CD4-positive, alpha-beta T cell treated with Interleukin-4 for 1 hour (primary cell): ENCODE measurements around the gene SIPA1.
"Not testable (repeated sequence)": the region's sequence is repeated elsewhere in the genome, so short reads cannot be mapped to it uniquely, and the experiment has no call there.

Experiments used
- DNase-seq, 2 donors: peaks; one replicate each; pipeline ENCODE4 v3.0.0-alpha.2; 2020 to 2022

The SIPA1 gene

DNA sequence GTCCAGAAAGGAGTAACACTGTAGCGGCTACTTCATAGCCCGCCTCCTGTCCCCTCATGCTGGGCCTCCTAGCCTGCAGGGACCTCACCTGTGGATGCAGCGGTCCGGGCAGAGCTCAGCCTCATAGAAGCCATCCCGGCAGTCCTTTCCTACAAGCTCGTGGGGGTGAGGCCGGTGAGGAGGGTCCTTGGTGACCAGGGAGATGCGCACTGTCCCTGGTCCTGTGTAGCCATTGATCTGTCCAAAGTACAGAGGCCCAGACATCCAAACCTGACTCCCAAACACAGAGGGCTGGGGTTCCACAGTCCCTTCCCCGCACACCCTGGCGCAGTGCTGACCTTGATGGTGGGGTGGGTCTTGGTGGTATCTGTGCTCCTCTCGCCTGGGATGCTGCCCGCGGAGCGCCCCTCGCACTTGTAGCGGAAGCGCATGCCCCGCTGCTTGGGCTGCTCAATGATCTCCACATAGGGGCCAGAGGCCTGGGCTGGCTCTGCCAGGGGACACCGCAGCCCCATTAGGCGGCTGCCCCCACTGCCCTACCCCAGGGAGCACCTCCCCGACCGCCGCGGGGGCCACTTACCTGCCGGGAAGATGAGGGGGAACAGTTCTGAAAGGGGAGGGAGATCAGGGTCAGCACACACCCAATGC, 23.8 kb downstream of the SIPA1 start:
- DNase-seq: no peak

DNA sequence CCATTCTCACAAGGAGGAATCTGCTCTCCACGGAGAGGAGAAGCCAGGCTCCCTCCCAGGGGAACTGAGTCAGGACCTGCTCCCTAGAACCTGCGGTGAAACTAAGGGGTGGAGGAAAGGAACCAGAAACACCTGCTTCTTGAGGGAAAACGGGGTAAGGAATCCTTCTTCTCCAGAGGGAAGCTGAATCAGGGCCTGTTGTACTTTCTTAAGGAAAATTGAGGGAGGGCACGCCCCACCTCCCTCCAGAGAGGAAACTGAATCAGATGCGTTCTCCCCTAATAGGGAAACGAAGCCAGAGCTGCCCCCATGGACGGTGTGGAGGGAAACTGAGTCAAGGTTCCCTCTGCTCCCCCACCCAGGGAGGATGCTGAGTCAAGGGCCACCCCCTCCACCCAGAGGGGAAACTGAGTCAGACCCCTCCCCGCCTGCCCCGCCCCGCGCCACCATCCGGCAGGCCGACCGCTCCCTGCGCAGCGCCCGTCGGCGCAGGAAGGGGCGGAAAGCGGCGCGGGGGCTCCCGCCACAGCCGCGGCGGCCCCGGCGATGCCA, 24.4 kb downstream of the SIPA1 start:
- DNase-seq: no peak

DNA sequence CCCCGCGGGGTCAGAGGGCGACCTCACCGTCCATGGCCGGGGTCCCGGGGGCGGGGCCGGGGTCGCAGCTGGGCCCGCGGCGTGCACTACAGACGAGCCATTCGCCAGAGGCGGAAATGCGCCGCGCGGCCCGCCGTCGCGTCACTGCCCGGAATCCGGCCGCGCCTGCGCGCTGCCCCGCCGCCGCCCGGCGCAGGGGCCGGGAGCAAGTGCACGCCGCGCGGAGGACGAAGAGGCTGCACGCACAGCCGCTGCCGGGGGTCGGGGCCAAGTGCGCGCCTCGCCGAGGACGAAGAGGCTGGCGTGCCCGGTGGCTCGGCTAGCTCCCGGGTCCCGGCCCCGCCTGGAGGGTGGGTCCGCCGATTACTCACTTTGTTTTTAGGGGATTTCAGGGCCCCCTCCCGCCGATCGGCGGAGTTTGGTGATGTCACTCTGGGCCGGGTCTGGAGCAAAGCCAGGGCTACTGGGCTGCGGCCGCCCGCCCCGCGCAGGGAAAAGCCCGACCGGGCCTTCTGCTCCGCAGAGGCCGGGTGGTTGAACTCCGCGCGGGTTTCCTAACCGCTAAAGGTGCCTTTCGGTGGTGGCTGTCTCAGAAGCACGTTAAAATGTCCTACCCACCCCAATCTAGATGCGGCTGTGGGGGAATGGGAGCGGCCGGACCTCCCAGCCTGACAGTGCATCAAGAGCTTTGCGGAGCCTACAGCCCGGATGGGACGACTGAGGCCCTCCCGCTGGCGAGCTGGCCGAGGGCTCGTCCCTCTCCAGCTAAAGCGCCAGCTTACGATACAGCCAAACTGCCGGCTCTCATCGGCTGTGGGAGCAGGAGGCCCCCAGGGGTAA, 25.1 kb downstream of the SIPA1 start, which contains the start of gene RELA:
Gene RELA (minus strand): TSS at position 118 of the 840 bp plus-strand sequence. CDS start 84 bp downstream, at position 34.
- peak; percentile 92 to 93 for DNase-seq

DNA sequence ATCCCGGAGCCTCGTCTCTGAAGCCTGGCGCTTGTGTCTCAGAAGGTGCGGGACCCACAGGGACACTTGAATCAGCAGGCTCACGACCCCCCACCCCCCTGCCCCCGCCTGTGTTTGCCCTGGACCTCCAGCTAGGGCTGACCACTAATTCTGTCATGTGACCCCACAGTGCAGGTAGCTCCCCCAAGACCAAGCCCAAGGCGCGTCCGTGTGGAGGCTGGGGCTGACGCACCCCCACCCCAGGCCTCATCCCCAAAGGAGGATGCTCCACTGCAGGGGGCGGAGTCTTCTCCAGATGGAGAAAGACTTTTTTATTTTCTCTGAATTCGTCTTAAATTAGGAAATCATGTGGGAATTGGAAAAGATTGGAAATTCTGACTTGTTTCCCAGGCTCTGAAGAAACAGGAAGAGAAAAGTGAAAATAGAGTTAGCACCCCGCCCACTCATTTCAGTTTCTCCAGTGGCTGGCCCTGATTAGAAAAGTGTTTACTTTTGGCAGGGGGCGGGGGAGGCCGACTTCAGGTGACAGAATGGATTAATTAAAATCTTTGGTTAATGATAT, 25.8 kb downstream of the SIPA1 start:
- peak; percentile 38 to 58 for DNase-seq

DNA sequence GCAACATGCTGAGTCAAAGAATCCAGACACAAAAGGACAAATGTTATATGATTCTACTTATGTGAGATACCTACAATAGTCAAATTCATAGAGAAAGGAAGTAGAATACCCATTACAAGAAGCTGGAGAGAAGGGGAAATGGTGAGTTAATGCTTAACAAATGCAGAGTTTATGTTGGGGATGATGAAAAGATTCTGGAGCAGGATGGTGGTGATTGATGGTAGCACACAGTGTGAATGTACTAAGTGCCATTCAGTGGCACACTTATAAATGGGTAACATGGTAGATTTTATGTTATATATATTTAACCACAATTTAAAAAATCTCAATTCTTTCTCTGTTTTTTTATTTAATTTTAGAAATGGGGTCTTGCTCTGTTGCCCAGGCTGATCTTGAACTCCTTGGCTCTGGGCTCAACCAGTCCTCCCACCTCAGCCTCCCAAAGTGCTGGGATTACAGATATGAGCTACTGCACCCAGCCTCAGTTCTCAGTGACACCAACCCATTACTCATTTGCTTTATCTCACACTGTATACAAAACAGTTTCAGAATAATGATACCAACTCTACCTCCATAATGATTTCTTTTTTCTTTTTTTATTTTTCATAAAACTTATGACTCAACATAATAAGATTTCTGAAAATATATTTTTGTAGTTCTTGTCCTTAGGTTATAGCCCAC, 34.4 kb downstream of the SIPA1 start:
- DNase-seq: no peak

DNA sequence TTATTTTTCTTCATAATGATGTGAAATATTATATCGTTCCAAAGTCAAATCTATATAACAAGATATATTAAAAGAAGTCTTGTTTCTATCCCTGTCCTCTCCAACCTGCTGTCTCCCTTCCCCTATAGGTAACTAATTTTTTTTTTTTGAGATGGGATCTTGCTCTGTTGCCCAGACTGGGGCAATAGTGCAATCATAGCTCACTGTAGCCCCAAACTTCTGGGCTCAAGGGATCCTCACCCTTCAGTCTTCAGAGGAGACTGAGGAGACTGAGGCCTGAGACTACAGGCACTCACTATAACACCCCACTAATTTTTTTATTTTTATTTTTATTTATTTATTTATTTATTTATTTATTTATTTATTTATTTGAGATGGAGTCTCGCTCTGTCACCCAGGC, 35.1 kb downstream of the SIPA1 start:
- no peak for DNase-seq

DNA sequence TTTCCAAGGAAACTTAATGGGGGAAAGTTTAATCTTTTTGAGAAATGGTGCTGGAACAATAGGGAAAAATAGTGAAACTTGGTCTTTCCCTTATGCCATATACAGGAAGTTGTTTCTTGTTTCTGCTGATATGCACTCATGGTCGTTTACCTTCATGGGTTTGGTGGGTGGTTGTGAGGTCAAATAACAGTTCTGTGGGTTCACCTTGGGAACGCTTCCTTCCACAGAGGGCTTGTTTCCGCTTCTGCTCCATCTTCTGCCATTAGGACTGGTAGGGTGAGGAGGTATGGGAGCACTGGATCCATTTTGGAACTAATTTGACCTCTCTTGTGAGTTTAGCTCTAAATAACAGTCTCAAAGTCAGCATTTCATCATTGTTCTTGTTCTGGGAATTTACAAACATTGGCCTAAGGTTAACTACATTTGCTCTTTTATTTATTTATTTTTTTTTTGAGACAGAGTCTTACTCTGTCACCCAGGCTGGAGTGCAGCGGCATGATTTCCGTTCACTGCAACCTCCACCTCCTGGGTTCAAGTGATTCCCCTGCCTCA, 42.4 kb downstream of the SIPA1 start:
- DNase-seq: no peak

DNA sequence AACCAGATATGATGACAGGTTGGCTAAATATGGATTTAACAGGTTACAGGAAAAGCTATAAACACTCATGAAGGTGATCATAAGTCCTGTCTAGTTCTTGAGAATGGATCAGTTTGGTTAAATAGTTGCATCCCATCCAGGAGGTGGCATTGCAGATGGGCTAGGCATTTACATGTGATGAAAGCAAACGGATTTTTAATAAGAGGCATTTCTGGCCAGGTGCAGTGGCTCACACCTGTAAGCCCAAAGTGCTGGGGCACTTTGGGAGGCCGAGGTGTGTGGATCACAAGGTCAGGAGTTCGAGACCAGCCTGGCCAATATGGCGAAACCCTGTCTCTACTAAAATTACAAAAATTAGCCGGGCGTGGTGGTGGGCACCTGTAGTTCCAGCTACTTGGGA, 45.6 kb downstream of the SIPA1 start:
- not testable (repeated sequence) for DNase-seq

DNA sequence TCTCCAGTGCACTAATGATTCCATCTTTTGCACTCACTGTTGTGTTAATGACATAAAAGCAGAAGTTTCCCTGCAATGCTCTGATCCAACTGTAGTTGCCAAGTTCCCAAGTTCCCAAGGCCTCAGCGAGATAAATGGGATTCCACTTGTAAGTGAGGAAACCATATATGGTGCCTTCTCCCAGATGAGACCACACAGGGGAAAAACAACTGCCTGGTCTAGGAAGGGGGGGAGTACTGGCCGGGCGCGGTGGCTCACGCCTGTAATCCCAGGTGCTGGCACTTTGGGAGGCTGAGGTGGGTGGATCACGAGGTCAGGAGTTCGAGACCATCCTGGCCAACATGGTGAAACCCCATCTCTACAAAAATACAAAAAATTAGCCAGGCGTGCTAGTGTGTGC, 48.1 kb downstream of the SIPA1 start:
- DNase-seq: no peak

DNA sequence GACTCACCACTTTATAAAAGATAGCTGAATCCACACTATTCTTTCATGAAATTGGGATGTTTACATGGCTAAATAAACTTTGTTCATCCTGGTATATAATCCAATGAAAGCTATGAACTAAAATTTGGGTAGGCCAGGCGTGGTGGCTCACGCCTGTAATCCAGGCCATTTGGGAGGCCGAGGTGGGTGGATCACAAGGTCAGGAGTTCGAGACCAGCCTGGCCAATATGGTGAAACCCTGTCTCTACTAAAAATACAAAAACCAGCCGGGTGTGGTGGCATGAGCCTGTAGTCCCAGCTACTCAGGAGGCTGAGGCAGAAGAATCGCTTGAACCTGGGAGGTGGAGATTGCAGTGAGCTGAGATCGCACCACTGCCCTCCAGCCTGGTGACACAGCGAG, 53.9 kb downstream of the SIPA1 start:
- DNase-seq: not testable (repeated sequence)

DNA sequence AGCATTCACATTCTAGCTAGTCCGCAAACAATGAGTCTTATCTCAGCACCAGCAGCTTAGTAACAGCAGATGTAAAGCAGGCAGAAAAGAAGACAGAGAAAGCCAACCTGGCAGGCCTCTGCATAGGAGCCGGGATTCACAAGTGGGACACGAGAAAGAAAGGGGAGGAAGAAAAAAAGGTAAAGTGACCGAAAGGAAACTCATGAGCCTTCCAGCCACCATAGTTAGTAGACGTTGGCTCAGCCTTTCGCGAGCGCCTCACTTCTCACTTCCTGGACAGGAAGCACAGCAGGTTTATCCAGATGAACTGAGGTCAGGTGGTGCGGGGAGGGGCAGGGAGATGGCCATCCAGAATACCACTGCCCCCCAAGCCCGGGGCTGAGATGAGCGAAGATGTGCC, 54.5 kb downstream of the SIPA1 start:
- no peak for DNase-seq

DNA sequence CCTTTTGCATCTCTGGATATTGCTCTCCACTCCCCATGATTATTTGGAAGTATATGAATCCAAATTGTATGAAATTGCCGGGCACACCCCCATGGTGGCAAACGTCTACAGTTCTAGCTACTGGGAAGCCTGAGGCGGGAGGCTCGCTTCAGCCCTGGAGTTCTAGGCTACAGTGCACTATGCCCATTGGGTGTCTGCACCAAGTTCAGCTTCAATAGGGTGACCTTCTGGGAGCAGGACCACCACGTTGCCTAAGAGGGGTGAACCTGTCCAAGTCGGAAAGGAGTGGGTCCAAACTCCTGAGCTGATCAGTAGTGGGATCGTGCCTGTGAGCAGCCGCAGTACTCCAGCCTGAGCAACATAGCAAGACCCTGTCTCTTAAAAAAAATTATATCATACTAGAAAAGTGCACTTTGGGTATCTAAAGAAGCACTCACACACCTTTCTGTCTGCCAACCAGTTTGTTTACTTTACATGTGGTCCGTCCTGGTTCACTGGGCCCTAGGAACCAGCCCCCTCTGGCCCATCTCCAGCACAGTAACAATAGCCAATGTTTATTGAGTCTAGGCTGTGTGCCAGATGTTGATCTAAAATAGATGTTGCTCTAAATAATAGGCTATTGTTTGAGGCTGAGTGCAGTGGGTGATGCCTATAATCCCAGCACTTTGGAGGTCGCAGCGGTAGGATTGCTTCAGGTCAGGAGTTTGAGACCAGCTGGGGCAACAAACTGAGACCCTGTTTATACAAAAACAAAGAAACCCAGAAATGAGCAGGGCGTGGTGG, 57.7 kb downstream of the SIPA1 start:
- no peak for DNase-seq

DNA sequence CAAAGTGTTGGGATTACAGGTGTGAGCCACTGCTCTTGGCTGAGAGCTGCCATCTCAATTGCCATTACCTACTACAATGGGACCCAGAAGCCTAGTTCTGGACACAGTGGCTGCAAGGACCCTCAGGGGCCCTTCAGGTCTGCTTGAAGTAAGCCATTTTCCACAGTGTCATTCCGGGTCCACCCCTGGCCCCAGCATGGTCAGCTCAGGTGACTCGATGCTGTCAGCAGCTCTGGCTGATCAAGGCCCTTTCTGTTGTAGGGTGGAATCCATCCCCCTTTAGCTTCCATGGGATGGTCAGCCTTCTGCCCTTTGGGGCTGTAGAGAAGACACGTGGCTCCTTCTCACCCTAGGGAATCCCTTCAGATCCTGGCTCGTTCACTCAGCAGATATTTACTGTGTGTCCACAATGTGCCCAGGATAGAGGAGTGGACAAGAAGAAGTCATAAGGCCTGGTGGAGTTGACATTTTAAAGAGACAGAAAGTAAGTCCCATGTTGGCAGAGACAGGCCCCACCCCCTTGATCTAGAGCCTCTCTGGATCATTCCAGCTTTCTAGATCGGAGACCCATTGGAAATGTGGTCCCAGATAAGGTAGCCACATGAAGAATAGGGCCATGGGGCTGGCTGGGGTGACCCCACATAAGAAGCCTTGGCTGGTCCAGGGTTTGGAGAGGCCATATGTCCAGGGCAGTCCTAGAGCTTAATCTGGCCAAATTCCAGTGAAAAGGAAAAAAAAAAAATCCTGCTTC, 59.1 kb downstream of the SIPA1 start:
- DNase-seq: no peak

DNA sequence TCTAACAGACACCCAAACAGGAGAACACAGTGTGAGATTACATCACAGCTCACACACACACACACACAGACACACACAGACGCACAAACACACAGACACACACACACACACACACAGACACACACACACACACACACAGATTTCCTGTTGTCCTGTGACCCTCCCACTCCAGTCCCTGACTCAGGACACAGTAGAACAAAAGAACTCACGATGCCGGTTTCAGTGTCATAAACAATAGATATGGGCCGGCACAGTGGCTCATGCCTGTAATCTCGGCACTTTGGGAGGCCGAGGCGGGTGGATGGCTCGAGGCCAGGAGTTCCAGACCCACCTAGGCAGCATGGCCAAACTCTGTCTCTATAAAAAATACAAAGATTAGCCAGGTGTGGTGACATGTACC, 60.3 kb downstream of the SIPA1 start:
- no peak for DNase-seq

DNA sequence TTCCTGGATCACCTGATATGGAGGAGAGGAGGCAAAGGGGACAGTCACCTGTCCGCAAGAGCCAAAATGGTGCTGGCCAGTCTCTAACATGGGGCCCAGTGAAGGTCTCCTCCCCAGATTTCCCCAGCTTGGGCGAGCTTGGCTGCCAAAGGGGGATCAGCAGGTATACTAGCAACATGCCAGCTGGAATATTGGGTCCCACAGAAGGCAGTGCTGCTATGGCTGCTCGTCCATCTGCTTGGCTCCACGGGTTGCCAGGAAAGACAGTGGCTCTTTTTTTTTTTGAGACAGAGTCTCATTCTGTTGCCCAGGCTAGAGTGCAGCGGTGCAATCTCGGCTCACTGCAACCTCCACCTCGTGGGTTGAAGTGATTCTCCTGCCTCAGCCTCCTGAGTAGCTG, 61.4 kb downstream of the SIPA1 start:
- no peak for DNase-seq

DNA sequence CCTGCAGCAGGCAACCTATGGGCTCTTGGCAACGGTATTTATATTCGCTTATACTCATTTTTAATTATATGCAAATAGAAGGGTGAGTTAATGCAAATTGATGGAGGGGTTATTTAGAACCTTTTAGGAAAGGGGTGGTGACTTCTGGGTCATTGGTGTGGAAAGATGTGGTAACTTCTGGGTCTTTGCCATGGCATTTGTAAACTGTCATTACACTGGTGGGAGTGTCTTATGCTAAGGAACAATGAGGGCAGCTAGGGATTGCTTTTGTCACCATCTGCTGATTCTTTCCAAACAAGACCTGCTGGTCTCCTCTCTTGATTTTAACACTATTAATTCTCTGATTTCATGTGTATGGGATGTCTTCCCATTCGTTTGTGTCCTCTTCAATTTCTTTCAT, 62.5 kb downstream of the SIPA1 start:
- DNase-seq: no peak
